ENCODE results near the gene CHRNA7.
"Not testable (repeated sequence)": the region's sequence is repeated elsewhere in the genome, so short reads cannot be mapped to it uniquely, and the experiment has no call there.

The CHRNA7 gene

GRCh38 chr15:32120577-32121383, 90.5 kb downstream of the CHRNA7 start:
- no peak for DNase-seq (ENCODE audit: low read depth)

- no peak for DNase-seq (ENCODE audit: low read depth)
These were observed 91.0 kb downstream of the CHRNA7 start for GRCh38 chr15:32121384-32121695.

- DNase-seq (ENCODE audit: low read depth): no peak
These were observed 91.7 kb downstream of the CHRNA7 start for GRCh38 chr15:32122013-32122412.

GRCh38 chr15:32123473-32123872, 93.2 kb downstream of the CHRNA7 start:
- no peak for DNase-seq (ENCODE audit: low read depth)

GRCh38 chr15:32124726-32125125, 94.4 kb downstream of the CHRNA7 start:
- DNase-seq (ENCODE audit: low read depth): no peak

- DNase-seq (ENCODE audit: low read depth): no peak
These were observed 95.3 kb downstream of the CHRNA7 start for GRCh38 chr15:32125595-32125994.

GRCh38 chr15:32129815-32130214, 99.5 kb downstream of the CHRNA7 start:
- no peak for DNase-seq (ENCODE audit: low read depth)

- DNase-seq (ENCODE audit: low read depth): no peak
These were observed 100.5 kb downstream of the CHRNA7 start for GRCh38 chr15:32130823-32131222.

GRCh38 chr15:32131803-32132202, 101.5 kb downstream of the CHRNA7 start:
- no peak for DNase-seq (ENCODE audit: low read depth)

- DNase-seq (ENCODE audit: low read depth): no peak
These were observed 102.5 kb downstream of the CHRNA7 start for GRCh38 chr15:32132859-32133258.

GRCh38 chr15:32134842-32135241, 104.5 kb downstream of the CHRNA7 start:
- no peak for DNase-seq (ENCODE audit: low read depth)

- DNase-seq (ENCODE audit: low read depth): no peak
These were observed 105.0 kb downstream of the CHRNA7 start for GRCh38 chr15:32135335-32135734.

GRCh38 chr15:32145512-32145911, 115.2 kb downstream of the CHRNA7 start:
- not testable (repeated sequence) for DNase-seq (ENCODE audit: low read depth)

- no peak for DNase-seq (ENCODE audit: low read depth)
These were observed 118.7 kb downstream of the CHRNA7 start for GRCh38 chr15:32148833-32149555.

GRCh38 chr15:32152574-32152973, 122.3 kb downstream of the CHRNA7 start:
- DNase-seq (ENCODE audit: low read depth): no peak

- not testable (repeated sequence) for DNase-seq (ENCODE audit: low read depth)
These were observed 123.7 kb downstream of the CHRNA7 start for GRCh38 chr15:32153868-32154623.

GRCh38 chr15:32162143-32162542, 131.8 kb downstream of the CHRNA7 start:
- DNase-seq (ENCODE audit: low read depth): not testable (repeated sequence)

- DNase-seq (ENCODE audit: low read depth): not testable (repeated sequence)
These were observed 133.8 kb downstream of the CHRNA7 start for GRCh38 chr15:32164065-32164464.

GRCh38 chr15:32164747-32165146, 134.4 kb downstream of the CHRNA7 start:
- not testable (repeated sequence) for DNase-seq (ENCODE audit: low read depth)

- DNase-seq (ENCODE audit: low read depth): not testable (repeated sequence)
These were observed 135.5 kb downstream of the CHRNA7 start for GRCh38 chr15:32165775-32166174.

GRCh38 chr15:32166270-32166669, 136.0 kb downstream of the CHRNA7 start:
- not testable (repeated sequence) for DNase-seq (ENCODE audit: low read depth)

- not testable (repeated sequence) for DNase-seq (ENCODE audit: low read depth)
These were observed 137.6 kb downstream of the CHRNA7 start for GRCh38 chr15:32167913-32168312.

GRCh38 chr15:32180579-32180978, 150.3 kb downstream of the CHRNA7 start:
- DNase-seq (ENCODE audit: low read depth): not testable (repeated sequence)
